Activated naive CD4-positive, alpha-beta T cell treated with Interleukin-2 at 50 U/mL for 16 hours (primary cell): ENCODE results near the gene ARL3.
A peak's percentile ranks its signal among the peaks of the same experiment; 100 is the strongest.
"Not testable (repeated sequence)": the region's sequence is repeated elsewhere in the genome, so short reads cannot be mapped to it uniquely, and the experiment has no call there.

Source experiments
- DNase-seq: peaks from one replicate; pipeline ENCODE4 v3.0.0-alpha.2; 2020

Gene ARL3

GRCh38 chr10:102701796-102702195 is 12.4 kb downstream of the ARL3 start:
- DNase-seq, result no peak

DNA sequence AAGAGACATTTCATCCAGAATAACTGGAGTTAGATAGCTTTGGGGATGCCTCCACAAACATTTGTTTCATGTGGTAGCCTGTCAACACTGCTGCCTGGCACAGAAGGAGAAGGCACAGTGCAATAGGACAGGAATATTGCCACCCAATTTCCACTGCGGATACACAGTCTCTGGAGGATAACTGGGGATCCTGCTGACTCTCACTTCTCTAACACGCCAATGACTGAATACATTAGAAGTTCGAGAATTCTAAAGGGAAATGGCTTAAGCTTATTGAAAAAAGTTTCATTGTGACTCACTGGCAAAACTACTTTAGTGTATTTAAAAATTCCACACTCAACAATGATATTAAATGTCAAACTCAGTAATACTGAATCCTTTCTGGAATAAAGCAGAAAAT is 12.9 kb downstream of the ARL3 start:
- no peak for DNase-seq

- DNase-seq, result no peak
Measured at GRCh38 chr10:102698894-102699293, 15.3 kb downstream of the ARL3 start.

- DNase-seq, result no peak
Measured at GRCh38 chr10:102696736-102697135, 17.5 kb downstream of the ARL3 start.

DNA sequence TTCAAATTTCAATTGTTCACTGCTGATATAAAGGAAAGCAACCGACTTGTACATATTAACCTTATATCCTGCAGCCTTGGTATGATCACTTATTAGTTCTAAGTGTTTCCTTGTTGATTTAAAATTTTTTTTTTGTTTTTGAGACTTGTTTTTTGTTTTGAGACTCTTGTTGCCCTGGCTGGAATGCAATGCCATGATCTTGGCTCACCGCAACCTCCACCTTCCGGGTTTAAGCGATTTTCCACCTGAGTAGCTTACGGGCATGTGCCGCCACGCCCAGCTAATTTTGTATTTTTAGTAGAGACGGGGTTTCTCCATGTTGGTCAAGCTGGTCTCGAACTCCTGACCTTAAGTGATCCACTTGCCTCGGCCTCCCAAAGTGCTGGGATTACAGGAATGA is 18.8 kb downstream of the ARL3 start:
- not testable (repeated sequence) for DNase-seq

DNA sequence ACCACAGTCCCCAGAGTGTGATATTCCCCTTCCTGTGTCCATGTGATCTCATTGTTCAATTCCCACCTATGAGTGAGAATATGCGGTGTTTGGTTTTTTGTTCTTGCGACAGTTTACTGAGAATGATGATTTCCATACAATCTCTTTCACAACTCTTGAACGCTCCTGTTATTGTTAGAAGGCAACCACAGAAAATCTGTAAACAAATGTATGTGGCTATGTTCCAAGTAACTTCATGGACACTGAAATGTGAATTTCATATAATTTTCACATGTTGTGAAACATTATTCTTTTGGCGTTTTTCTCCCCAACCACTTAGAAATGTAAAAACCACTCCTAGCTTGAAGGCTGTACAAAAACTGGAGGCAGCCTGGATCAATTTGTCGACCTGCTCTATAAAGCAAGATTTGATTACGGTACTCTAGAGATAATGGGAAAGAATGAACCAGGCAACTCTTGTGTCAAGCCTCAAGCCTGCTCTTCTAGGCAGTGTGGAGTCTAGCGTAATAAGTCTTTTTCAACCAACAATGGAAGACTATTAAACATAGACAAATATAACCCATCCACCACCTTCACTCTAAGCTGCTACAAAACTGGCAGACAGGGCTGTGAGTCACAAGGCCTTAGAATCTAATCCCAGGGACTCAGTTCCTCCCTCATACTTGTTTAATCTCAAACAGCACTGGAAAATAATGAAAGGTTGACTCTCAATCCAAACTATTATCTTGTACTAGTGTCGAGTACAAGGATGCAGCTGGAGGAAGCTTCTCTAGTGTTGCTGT is 22.7 kb downstream of the ARL3 start:
- no peak for DNase-seq

DNA sequence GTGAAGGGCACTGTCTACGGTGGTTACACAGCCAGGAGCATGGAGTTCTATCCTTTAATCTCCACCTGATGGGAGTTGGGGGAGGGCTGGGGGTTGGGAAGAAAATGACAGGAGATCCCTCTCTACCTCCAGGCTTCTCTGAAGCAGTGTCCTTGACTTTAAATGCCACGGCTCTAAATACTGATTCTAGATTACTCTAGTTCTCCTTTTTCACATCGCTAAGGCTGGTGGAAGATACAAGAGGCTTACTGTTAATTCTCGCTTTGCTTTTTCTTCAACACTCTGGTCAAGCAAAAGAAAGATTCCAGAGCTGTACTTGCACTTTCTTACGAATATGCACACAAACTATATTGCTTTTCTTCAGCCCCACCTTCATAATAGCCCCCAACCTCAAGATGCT is 30.5 kb downstream of the ARL3 start:
- no peak for DNase-seq

DNA sequence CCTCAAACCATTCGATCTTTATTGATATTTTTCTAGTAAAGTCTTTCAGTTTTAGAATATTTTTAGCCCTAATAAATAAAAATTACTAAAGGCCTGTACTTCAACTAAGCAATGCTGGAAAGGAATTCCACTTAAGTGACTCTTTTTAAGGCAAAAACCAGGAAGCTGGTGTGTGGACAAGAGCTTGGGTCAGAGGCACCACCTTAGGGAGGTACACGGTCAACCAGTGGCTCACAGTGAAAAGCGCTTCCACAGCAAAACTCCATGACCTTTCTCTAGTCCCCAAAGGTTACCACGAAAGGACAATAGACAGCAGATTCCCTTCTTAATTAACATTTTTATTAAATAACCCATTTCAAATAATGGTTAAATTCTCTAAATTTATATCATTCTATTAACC is 31.2 kb downstream of the ARL3 start:
- DNase-seq, result no peak

- DNase-seq, result no peak
Measured at GRCh38 chr10:102682416-102682815, 31.8 kb downstream of the ARL3 start.

DNA sequence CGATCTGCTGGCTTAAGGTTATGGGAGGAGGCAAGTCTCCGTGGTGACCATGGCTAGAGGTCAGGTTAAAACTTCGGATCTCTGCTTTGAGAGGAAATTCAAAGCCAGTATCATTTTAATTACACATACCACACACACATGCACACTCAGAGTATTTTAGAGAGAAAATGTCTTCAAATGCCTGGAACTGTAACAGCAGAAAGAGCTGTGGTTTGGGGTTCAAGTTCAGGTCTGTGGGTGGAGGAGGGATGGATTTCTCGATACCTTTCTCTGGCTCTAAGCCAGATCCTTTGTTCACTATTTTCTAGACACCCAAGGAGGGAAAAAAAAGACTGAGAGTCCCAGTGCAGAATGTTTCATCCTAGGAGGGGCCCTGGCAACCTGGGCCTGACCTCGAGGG is 32.5 kb downstream of the ARL3 start:
- no peak for DNase-seq

- DNase-seq, result no peak
Measured at GRCh38 chr10:102679596-102679995, 34.6 kb downstream of the ARL3 start.

- no peak for DNase-seq
Measured at GRCh38 chr10:102678842-102679289, 35.3 kb downstream of the ARL3 start.

GRCh38 chr10:102678068-102678400 is 36.2 kb downstream of the ARL3 start:
- DNase-seq, result no peak

DNA sequence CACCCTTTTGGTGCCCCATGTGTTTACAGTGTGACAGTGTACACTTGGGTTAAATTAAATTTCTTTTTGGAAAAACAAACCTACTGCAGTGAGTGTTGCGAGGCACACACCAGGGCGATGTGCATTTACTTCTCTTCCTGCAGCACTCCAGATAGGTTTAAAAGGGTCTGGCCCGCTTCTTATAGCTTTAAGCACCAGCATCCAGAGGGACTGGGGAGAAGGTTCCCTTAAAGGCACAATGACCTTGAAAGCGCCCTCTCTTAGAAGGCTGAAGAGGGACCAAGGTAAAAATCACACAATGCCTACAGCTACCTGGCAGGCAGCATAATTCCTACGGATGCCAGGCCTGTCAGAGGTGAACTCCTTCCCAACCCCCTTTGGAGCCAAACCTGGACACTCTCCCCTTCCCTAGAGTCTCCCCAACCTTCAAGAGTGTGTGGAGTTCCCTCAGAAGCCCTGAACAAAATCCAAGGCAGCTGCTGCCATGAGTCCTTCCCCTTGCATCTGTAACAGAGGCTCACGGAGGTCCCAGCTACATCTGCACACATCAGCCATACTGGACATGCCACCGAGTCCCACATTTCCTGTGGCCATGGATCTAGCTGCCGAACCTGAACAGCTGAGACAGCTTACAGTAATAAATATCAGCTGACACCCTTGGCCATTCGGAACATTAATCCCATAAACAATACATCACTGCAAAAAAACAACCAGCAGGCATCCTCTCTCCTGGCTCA is 36.7 kb downstream of the ARL3 start:
- DNase-seq, result no peak

DNA sequence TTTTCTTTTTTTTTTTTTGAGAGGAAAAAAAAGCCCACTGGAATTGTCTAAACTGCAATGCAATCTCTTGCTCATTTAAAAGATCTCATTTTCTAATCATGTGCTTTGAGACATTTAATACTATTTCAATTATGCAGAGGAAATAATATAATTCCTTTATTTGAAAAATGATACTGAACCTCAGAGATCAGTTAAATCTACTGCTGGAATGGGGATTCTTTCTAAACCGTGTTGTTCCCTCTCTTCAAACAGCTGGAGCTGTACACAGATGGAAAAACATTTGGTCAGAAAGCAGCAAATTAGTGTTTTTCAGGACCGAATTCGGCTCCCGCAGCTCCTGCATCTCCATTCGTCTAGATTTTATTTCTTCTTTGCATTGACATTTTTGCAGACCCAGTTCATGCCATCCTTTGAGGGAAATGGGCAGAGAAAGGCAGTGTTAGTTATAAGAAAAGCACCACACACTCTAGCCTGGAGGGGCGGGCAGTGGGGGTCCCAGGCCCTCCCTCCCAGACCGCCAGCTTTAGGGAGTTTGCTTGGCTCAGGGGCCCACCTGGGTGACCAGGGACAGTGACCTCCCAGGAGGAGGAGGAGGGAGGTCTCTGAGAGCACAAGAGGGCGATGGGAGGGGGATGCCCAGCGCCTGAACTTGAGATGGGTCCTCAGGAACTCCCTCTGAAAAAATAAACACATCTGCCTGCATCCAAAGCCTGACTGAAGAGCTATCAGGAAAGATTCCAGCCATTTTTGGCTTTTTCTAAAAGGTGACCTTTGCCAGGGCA is 37.5 kb downstream of the ARL3 start:
- no peak for DNase-seq

GRCh38 chr10:102675666-102676533 is 38.3 kb downstream of the ARL3 start:
- no peak for DNase-seq

DNA sequence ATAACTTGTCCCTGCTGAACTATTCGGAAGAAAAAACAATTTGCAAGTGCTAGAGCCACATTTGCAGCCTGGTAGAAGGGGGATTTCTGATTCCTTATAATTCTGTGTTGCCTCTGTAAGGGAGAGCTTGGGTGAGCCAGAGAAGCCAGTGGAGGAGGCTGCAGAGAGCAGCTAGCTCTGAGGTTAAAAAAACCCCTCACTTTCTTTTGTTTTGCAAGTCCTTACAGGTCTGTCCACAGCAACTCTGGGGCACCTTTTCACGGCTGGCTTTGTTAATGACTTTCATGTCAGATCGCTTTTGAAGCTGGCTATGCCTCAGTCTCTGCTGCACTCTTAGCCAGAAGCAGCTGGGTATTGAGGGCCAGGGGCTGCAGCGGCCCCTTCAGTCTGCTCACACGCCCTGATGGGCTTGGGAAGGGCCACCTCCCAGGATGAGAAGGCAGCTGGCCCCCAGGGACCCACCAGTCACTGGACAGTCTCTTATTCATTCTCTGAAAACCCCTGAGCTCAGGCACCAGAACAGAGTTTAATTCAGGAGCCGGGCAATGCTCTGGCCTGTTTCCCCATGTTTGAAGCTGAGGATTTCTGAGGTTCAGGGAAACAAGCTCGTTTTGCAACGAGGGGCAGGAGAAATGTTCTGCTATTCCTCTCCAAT is 39.1 kb downstream of the ARL3 start:
- DNase-seq, result no peak

DNA sequence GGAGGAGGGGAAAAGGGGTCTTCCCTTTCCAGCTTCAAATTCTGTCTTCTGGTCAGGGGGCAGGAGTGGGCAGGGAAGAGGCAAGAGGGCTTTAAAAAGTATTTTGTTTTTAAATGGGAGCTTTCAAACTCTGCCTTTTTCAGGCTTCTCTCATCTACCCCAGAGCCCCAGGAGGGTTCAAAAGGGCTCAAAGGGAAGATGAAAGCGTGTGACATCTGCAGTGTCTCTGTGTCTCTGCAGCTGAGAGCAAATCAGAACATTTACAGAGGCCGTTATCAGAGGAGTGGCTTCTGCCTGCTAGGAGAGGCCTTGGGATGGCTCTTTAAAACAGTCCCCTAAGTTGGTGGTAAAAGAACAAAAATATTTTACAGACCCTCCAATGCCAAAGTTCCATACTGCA is 39.6 kb downstream of the ARL3 start:
- no peak for DNase-seq

GRCh38 chr10:102673819-102674511 is 40.2 kb downstream of the ARL3 start:
- DNase-seq, result peak; percentile 66

GRCh38 chr10:102673236-102673818 is 40.9 kb downstream of the ARL3 start:
- DNase-seq, result no peak

DNA sequence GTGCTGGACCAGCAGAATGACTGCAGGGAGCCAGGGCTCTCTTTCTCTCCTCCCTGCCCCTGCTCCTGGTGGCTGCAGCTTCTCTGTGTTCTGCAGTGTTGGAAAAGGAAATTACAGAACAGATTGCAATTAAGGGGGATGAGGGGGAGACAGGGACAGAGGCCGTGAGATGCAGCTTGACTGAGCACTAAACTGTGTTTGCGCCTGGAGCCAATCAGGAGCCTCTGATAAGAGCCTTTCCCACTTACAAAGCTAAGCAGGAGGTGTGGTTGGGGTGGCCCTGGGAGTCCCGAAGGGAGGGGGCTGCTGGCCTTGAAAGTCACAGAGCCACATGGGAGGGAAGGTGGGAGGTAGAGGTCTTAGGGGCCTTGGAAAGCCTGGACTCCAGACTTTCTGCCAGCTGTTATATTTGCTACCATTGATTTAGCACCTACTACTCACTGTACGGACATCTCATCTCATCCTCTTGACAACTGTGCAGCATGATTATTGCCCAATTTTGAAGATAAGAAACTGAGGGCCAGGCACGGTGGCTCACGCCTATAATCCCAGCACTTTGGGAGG is 43.2 kb downstream of the ARL3 start:
- DNase-seq, result no peak
